Measurements from ENCODE around the gene FFAR2. TPM values are rescaled to one million over a fixed set of nuclear protein-coding genes. Genes with fewer than 3 reads are reported as not detected.

Gene FFAR2
- total RNA-seq, 1 experiment from 2014 or later, result not detected

DNA sequence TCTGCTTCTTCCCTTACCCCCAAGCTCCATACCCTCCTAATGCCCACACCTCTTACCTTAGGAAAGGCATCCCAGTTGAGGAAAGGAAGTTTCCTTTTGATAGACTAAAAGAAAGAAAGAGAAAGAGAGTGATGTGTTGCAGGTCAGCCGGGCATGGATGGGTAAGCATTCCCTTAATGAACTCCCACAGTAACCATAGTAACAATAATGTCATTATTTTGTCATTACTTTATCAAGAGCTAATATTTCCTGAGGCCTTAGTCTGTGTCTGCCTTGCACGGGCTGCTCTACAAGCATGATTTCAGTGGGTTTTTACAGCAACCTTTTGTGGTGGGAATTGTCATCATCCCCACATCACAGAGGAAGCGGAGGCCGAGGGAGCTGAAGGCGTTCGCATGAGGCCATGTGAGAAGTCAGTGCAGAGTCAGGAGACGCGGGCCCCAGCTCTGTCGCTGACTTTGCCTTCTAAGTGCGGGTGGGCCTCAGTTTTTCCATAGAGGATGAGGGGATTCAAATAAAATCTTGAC lies 39.7 kb downstream of the FFAR2 start:
- Histone ChIP-seq H3K9me2 (ENCODE audit: insufficient read depth) (no peaks in the 10 kb centered on the region), H3K27ac (ENCODE audit: low read depth, low read length) (no peak overlapping the region), H3K27me3 (ENCODE audit: insufficient read depth, low read length) (peaks cover 9% of the 10 kb centered on the region), H3K36me3 (ENCODE audit: control insufficient read depth in 1 of 2, insufficient read depth in 2 of 2, low read length in 2 of 2) (no peaks in the 10 kb centered on the region), H2AFZ (ENCODE audit: low read depth, low read length, poor library complexity, severe bottlenecking) (no peak overlapping the region), H3K4me1 (ENCODE audit: control insufficient read depth in 1 of 2, insufficient read depth in 2 of 2, low read length in 2 of 2) (no peaks in the 10 kb centered on the region), H3K9ac (ENCODE audit: low read length) (no peak overlapping the region), H3K4me2 (ENCODE audit: low read length) (no peak overlapping the region), H3K9me3 (ENCODE audit: control insufficient read depth in 1 of 2, insufficient read depth in 1 of 2, low read depth in 1 of 2, low read length in 2 of 2) (no peaks in the 10 kb centered on the region), H3K79me2 (ENCODE audit: insufficient read depth, low read length) (no peaks in the 10 kb centered on the region), H3K4me3 (replicated peaks in 1 of 2; ENCODE audit: low read depth in 1 of 2, low read length in 2 of 2) (no peak overlapping the region), H4K20me1 (ENCODE audit: insufficient read depth) (no peaks in the 10 kb centered on the region)
- TF ChIP-seq SIN3A (IDR thresholded peaks at IDR 0.05; ENCODE audit: low read depth), result no peak
- no peak for TF ChIP-seq FOSL1 (IDR thresholded peaks at IDR 0.05; ENCODE audit: low read depth)
- no peak for TF ChIP-seq EZH2 (IDR thresholded peaks at IDR 0.05)
- TF ChIP-seq ZFX (IDR thresholded peaks at IDR 0.05), result no peak
- TF ChIP-seq SP1 (IDR thresholded peaks at IDR 0.05; ENCODE audit: low read depth), result no peak
- no peak for TF ChIP-seq EGR1 (IDR thresholded peaks at IDR 0.05; ENCODE audit: low read depth)
- TF ChIP-seq JUND (IDR thresholded peaks at IDR 0.05), result no peak
- DNase-seq (ENCODE audit: low read depth, low spot score), result no peak
- no TSS peak for BruUV-seq (replicated peaks)
- ChIA-PET POLR2A (no interaction called here), CTCF (interaction anchor here (1.9 kb wide), 1 partner anchor 7 kb away, joined by 12 read pairs; no protein-coding TSS in a partner anchor), RAD21 (ENCODE audit: low non-redundant PET in 1 of 2, low total read pairs in 2 of 2, uncharacterized antibody in 2 of 2, unreplicated experiment in 2 of 2) (no interaction called here)
- ATAC-seq, result no peak
- intact Hi-C loops (cut with micrococcal nuclease), result no loop called here

DNA sequence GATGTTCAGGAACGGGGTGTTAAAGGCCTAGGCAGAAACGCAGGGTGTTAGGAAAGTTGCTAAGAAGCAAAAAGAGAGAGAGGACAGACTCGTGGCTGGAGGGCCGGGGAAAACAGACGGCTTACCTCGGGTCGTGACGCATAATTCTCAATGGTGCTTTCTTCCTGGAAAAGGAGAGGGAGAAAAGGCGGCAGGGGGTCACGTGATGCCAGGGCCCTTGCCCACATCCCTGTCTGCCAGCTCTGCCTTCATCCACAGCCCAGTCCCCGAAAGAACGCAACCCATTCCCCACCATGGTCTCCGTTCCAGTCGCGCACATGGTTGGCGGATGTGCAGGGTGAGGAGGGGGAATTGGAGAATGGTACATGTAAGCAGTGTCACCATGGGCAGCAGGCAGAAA lies 40.6 kb downstream of the FFAR2 start:
- no peaks in the 10 kb centered on the region for H4K20me1 ChIP-seq (ENCODE audit: insufficient read depth)
- no peaks in the 10 kb centered on the region for H3K36me3 ChIP-seq (ENCODE audit: control insufficient read depth in 1 of 2, insufficient read depth in 2 of 2, low read length in 2 of 2)
- intact Hi-C loops (cut with micrococcal nuclease), result no loop called here
- no peak overlapping the region for H3K9ac ChIP-seq (ENCODE audit: low read length)
- no peaks in the 10 kb centered on the region for H3K4me1 ChIP-seq (ENCODE audit: control insufficient read depth in 1 of 2, insufficient read depth in 2 of 2, low read length in 2 of 2)
- H3K4me2 ChIP-seq (ENCODE audit: low read length), result no peak overlapping the region
- H2AFZ ChIP-seq (ENCODE audit: low read depth, low read length, poor library complexity, severe bottlenecking), result no peak overlapping the region
- H3K9me2 ChIP-seq (ENCODE audit: insufficient read depth), result no peaks in the 10 kb centered on the region
- ChIA-PET CTCF (no interaction called here), RAD21 (ENCODE audit: low non-redundant PET in 1 of 2, low total read pairs in 2 of 2, uncharacterized antibody in 2 of 2, unreplicated experiment in 2 of 2) (no interaction called here), POLR2A (no interaction called here)
- H3K9me3 ChIP-seq (ENCODE audit: control insufficient read depth in 1 of 2, insufficient read depth in 1 of 2, low read depth in 1 of 2, low read length in 2 of 2), result no peaks in the 10 kb centered on the region
- no peak overlapping the region for H3K27ac ChIP-seq (ENCODE audit: low read depth, low read length)
- TF ChIP-seq SRF (IDR thresholded peaks at IDR 0.05; ENCODE audit: low read depth), result no peak
- no peak for TF ChIP-seq RAD21 (IDR thresholded peaks at IDR 0.05; ENCODE audit: low read depth)
- no peak for TF ChIP-seq EGR1 (IDR thresholded peaks at IDR 0.05; ENCODE audit: low read depth)
- TF ChIP-seq, protein P1, sequence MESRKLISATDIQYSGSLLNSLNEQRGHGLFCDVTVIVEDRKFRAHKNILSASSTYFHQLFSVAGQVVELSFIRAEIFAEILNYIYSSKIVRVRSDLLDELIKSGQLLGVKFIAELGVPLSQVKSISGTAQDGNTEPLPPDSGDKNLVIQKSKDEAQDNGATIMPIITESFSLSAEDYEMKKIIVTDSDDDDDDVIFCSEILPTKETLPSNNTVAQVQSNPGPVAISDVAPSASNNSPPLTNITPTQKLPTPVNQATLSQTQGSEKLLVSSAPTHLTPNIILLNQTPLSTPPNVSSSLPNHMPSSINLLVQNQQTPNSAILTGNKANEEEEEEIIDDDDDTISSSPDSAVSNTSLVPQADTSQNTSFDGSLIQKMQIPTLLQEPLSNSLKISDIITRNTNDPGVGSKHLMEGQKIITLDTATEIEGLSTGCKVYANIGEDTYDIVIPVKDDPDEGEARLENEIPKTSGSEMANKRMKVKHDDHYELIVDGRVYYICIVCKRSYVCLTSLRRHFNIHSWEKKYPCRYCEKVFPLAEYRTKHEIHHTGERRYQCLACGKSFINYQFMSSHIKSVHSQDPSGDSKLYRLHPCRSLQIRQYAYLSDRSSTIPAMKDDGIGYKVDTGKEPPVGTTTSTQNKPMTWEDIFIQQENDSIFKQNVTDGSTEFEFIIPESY (IDR thresholded peaks at IDR 0.05; ENCODE audit: extremely low read depth, insufficient replicate concordance, low read length), result no peak
- no peak for TF ChIP-seq POLR2AphosphoS5 (IDR thresholded peaks at IDR 0.05; ENCODE audit: low read depth, low read length)
- no peak for TF ChIP-seq JUND (IDR thresholded peaks at IDR 0.05)
- no peak for TF ChIP-seq CBX3 (IDR thresholded peaks at IDR 0.05; ENCODE audit: low read depth)
- no peak for TF ChIP-seq YY1 (IDR thresholded peaks at IDR 0.05; ENCODE audit: extremely low read depth, insufficient replicate concordance, low read depth, low read length)
- TF ChIP-seq FOSL1 (IDR thresholded peaks at IDR 0.05; ENCODE audit: low read depth), result no peak
- TF ChIP-seq, protein P2, sequence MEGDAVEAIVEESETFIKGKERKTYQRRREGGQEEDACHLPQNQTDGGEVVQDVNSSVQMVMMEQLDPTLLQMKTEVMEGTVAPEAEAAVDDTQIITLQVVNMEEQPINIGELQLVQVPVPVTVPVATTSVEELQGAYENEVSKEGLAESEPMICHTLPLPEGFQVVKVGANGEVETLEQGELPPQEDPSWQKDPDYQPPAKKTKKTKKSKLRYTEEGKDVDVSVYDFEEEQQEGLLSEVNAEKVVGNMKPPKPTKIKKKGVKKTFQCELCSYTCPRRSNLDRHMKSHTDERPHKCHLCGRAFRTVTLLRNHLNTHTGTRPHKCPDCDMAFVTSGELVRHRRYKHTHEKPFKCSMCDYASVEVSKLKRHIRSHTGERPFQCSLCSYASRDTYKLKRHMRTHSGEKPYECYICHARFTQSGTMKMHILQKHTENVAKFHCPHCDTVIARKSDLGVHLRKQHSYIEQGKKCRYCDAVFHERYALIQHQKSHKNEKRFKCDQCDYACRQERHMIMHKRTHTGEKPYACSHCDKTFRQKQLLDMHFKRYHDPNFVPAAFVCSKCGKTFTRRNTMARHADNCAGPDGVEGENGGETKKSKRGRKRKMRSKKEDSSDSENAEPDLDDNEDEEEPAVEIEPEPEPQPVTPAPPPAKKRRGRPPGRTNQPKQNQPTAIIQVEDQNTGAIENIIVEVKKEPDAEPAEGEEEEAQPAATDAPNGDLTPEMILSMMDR (IDR thresholded peaks at IDR 0.05 in 2 of 3, conservative IDR thresholded peaks at IDR 0.05 in 1 of 3; ENCODE audit: borderline replicate concordance in 1 of 3, insufficient read depth in 1 of 3, low read depth in 2 of 3, low read length in 2 of 3), result no peak
- no peak for ATAC-seq
- peaks cover 9% of the 10 kb centered on the region for H3K27me3 ChIP-seq (ENCODE audit: insufficient read depth, low read length)
- no peak for DNase-seq (ENCODE audit: low read depth, low spot score)
- H3K4me3 ChIP-seq (replicated peaks in 1 of 2; ENCODE audit: low read depth in 1 of 2, low read length in 2 of 2), result no peak overlapping the region
- BruUV-seq (replicated peaks), result no TSS peak
- no peaks in the 10 kb centered on the region for H3K79me2 ChIP-seq (ENCODE audit: insufficient read depth, low read length)
